ENCODE results near the gene COPB1.

The COPB1 gene

GRCh38 chr11:14444441-14445189 lies 55.0 kb downstream of the COPB1 start:
- in situ Hi-C loops (cut with MboI; ENCODE audit: low sequenced_read_pairs): no loop called here

DNA sequence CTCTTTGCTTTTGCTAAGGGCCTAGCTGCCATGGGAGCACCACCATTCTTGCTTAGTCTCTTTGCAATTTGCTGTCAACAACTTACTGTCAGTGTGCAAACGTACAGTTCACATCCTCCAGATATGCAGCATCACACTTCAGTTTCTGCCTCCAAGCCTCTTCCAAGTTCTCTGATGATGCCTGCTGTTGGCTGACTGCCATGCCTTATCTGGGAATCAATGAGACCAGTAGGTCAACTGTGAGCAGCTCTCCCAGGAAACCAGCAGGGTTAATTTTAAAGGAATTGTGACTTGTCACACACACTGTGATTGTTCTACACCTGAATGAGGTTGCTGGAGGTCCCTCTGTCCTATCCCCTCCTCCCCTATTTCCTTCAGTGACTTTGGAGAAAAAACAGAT lies 56.0 kb downstream of the COPB1 start:
- in situ Hi-C loops (cut with MboI; ENCODE audit: low sequenced_read_pairs): no loop called here

DNA sequence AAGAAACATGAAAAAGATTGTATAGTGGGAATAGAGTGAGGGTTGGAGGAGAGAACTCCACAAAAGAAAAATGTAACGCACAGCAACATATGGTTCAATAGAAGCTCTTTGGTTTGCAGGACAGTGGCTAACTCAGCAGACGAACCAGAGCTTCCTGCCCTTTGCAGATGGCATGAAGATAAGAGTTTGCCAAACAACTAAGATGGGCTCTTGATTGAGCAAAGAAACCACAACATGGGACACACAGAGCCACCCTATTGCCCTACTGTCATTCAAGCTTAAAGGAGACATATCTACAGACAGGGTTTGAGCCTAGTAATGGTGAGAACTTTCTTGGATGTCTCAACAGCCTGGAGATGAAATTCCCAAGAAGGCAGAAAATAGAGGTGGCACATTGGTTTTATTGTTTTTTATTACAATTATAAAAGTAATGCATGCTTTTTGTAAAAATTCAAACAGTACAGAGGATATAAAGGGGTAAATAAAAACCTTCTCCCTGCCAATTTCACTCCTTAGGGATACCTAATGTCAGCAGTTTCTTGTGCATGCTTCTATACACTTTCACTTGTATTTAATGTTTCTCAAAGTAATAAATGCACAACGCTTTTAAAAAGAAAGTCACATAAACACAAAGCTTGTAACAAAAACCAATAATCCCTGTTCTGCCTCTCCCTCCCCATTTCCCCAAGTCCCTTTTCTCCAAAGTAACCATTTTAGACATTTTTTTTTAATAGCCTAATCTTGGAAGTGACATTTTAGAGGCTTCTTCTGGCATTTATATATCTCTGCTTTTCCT lies 63.7 kb downstream of the COPB1 start:
- in situ Hi-C loops (cut with MboI; ENCODE audit: low sequenced_read_pairs): no loop called here

GRCh38 chr11:14425621-14426020 lies 74.0 kb downstream of the COPB1 start:
- in situ Hi-C loops (cut with MboI; ENCODE audit: low sequenced_read_pairs): no loop called here

DNA sequence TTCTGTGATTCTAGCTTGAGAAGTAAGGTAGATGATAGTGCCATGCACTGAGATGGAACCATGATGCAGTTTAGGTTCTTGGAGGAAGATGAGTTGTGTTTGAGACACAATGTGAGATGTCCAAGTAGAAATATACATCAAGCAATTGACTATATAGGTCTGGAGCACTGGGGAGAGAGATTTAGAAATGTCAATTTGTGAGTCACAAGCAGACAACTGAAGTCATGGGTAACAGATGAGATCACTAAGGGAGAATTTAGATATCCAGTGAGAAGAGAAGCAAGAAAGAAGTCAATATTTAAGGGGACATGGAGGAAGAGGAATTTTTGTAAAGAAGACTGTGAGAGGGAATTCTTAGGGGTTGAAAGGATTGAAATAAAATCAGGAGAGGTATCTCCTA lies 75.5 kb downstream of the COPB1 start:
- in situ Hi-C loops (cut with MboI; ENCODE audit: low sequenced_read_pairs): no loop called here

- in situ Hi-C loops (cut with MboI; ENCODE audit: low sequenced_read_pairs): no loop called here
These were observed 76.0 kb downstream of the COPB1 start for GRCh38 chr11:14423633-14424032.

- in situ Hi-C loops (cut with MboI; ENCODE audit: low sequenced_read_pairs): no loop called here
These were observed 76.8 kb downstream of the COPB1 start for GRCh38 chr11:14422814-14423182.

DNA sequence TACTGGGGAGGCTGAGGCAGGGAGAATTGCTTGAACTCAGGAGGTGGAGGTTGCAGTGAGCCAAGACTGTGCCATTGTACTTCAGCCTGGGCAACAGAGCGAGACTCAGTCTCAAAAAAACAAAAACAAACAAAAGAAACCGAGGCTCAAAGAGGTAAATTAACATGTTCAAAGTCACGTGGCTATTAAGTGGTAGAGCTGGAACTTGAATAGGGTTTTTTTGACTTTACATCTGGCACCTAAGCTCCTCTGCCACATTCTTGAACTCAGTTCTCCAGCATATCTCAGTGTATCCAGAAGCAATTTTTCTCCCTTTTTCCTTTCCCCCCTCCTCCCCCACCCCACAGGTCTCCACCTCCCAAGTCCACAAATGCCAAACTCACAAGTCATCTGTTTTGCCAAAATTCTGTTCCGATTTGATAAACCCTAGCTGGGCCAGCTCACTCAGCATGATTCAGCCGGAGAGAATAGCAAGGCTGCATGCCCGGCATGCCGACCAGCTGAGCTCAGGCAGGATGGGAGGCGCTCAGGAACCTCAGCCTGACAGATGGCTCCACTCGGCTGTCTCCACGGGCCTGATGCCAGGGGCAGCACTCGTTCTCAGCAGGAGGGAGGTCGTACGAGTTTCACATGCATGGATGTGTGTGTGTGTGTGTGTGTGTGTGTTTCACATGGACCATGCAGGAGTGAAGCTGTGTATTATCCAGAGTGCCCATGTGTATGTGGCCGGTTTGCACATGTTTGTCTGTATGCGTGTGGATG lies 77.4 kb downstream of the COPB1 start:
- in situ Hi-C loops (cut with MboI; ENCODE audit: low sequenced_read_pairs): no loop called here

GRCh38 chr11:14420223-14420622 lies 79.4 kb downstream of the COPB1 start:
- in situ Hi-C loops (cut with MboI; ENCODE audit: low sequenced_read_pairs): no loop called here

DNA sequence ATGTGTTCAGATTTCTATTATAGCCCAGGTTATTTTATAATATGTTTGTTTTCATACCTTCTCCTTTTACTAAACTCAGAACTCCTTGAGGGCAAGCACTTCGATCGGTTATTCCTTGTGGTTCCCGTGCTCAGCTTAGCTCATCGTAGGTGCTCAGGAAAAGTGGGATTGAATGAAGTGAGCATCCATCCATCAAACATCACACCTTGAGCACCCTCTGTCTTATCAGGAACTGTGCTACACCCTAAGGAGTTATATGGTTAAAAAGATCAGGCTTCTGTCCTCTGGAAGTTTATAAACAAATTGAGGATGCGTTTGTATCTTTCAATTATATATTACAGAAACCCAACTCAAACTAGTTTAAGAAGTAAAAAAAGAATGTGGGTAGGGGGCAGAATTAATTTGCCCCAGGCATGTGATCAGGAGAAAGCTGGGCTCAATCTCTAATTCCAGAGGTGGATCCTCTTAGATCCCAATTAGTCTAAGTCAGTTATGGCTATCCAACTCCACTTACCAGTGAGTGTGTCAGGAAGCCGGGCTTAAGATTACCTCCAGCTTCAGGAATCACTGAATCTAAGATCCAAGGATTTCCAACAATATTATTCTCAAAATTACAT lies 80.7 kb downstream of the COPB1 start:
- in situ Hi-C loops (cut with MboI; ENCODE audit: low sequenced_read_pairs): no loop called here

DNA sequence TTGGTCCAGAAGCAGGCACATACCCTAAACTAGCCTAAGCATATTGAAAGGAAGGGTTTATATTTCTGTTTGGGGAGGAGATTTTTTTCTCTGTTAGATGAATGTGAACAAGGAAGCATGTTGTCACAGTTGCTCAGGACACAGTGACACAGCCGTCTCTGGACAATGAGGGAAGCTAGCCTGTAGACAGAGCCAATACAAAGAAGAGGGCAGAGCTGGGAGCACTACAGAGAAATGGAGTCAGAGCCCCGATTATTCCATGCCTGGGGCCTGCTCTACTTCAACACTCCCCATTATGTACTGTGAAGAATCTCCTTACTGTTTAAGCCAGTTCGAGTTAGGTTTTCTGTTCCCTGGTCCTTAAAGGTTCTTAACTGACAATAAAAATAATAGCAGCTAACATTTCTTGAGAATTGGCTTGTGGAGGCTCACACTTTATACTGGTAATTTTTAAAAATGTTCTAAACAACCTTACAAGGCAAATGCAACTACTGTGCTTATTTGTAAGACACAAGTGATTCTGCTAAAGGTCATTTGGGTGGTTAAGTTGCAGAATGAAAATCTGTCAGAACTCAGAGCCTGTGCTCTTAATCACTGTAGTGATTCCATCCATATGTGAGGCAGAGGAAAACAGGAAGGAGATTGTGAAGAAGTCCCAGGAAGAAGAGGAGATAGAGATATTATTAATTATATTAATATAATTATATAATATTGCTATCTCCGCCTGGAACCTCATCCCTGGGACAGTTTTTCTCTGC lies 81.8 kb downstream of the COPB1 start:
- in situ Hi-C loops (cut with MboI; ENCODE audit: low sequenced_read_pairs): no loop called here

DNA sequence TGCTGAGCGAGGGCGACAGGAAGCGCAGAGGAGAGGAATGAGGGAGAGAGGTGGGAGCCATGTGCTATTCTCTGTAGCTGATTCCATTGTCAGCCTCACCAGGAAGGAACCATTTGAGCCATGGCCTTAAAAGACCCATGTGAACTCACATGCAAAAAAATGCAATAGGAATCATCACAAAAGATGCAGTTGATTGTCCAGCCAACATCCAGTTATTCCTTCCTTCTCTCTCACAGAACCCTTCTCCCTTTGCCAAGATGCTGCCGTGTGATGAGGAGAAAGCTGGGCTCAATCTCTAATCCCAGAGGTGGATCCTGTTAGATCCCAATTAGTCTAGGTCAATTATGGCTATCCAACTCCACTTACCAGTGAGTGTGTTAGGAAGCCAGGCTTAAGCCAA lies 82.4 kb downstream of the COPB1 start:
- in situ Hi-C loops (cut with MboI; ENCODE audit: low sequenced_read_pairs): no loop called here

DNA sequence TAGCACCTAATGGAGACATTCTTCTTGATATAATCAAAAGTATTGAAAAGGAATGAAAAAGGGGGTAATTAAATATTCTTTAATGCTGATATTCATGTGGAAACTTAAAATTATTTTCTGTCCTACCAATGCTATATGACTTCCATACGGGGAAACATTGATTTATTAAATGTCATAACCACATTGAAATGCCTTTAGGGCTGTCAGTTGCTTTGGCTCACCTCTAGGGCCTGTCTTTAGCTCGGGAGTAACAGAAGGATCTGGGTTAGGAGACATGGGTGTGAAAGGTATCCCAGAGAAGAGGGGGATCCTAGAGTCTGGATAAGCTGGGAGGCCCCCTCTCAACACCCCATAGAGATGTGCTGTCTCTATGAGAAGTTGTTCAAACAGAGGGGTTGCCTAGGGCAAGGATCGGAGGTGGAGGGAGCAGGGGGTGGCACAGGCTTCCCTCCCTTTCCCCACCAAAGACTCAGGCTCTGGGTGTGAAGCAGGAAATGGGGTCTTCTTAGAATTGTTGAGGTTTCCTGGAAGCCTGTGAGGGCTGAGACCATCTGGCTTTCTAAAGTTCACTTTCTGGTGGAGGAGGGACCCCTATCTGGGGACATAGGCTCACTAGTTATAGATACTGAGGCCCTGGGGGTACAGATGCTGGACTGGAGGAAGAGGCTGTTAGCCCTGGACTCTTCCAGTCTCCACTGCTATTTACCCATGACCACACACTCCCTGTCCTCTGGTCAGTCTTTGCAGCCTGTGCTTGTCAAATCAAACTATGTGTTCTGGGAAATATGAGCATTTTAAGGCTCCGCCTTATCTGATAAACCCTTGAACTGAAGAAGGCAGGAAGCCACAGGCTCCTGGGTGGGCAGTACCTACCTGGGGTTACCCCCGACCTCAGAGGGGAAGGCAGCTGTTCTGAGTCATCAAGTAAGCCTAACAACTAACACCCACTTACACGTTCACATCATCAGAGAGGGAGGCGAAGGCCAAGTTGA lies 84.8 kb downstream of the COPB1 start:
- in situ Hi-C loops (cut with MboI; ENCODE audit: low sequenced_read_pairs): no loop called here

GRCh38 chr11:14413307-14414069 lies 86.1 kb downstream of the COPB1 start:
- in situ Hi-C loops (cut with MboI; ENCODE audit: low sequenced_read_pairs): no loop called here

GRCh38 chr11:14411818-14412217 lies 87.8 kb downstream of the COPB1 start:
- in situ Hi-C loops (cut with MboI; ENCODE audit: low sequenced_read_pairs): no loop called here

DNA sequence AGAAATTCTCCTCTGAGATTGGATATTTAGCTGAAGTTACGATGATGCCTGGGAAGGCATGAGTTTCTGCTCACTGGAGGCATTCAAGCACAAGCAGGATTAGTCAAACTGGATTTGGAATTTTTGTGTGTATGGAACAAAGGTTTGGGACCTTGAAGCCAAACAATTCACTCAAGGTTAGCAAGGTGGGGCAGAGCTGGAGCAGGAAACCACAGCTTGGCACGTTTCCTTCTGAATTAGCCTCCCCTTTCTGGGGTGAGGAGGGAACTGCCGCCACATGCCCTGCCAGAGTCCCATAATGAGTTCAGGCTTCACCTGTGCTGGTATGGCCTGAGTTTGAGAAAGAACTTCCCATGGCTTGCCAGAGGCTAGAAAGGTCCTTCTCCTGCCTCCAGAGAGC lies 89.7 kb downstream of the COPB1 start:
- in situ Hi-C loops (cut with MboI; ENCODE audit: low sequenced_read_pairs): no loop called here

- in situ Hi-C loops (cut with MboI; ENCODE audit: low sequenced_read_pairs): no loop called here
These were observed 91.0 kb downstream of the COPB1 start for GRCh38 chr11:14408612-14409011.
